Lower lobe of right lung (tissue), 2 donors: ENCODE results near the gene HMGB4. TPM values are rescaled to one million over a fixed set of nuclear protein-coding genes. Genes with fewer than 3 reads are reported as not detected.

Source experiments
- ATAC-seq, 2 donors: fragments of 200-7000 bp; cut with Tn5 transposase; one replicate each; pipeline ENCODE4 v1.9.1; 2020 to 2022; ENCODE audit warnings: mild to moderate bottlenecking in 2 of 2, moderate library complexity in 2 of 2
- DNase-seq: peaks from one replicate; pipeline ENCODE4 v3.0.0-alpha.2; 2020
- H3K27ac ChIP-seq: fragments of 200-600 bp; one replicate; pipeline ENCODE4 v1.8.0; 2022
- H3K27me3 ChIP-seq: fragments of 200-600 bp; one replicate; pipeline ENCODE4 v1.8.0; 2022; ENCODE audit warnings: low read depth
- H3K36me3 ChIP-seq: fragments of 200-600 bp; one replicate; pipeline ENCODE4 v1.8.0; 2022; ENCODE audit warnings: mild to moderate bottlenecking
- H3K4me1 ChIP-seq: fragments of 200-600 bp; one replicate; pipeline ENCODE4 v1.8.0; 2022
- H3K4me3 ChIP-seq: fragments of 200-600 bp; one replicate; pipeline ENCODE4 v1.8.0; 2022; ENCODE audit warnings: mild to moderate bottlenecking
- H3K9me3 ChIP-seq: fragments of 200-600 bp; one replicate; pipeline ENCODE4 v1.8.0; 2022
- CTCF ChIP-seq: fragments of 200-600 bp; IDR thresholded peaks from one replicate; pipeline ENCODE4 v1.8.0; 2022; ENCODE audit warnings: antibody characterized with exemption, mild to moderate bottlenecking
- intact Hi-C: fragments of 100-400 bp; cut with DNase I; formaldehyde crosslinking; loops from one replicate; pipeline ENCODE4 v1.11.0; 2022
- total RNA-seq: library from RNA; stranded (reverse); fragmentation: NEBNext Ultra II Directional; extraction: Animal tissue kit (Norgen Biotek cat#: 25700); gene quantifications from one replicate; pipeline ENCODE4 v1.2.1, GENCODE V29; 2021
- donor health status: DM: no; HTN: yes; CAD: no; lungs with severe emphysema.

The HMGB4 gene
- total RNA-seq, 1 donor from 2014 or later = not detected

GRCh38 chr1:33895396-33895795 lies 31.5 kb downstream of the HMGB4 start:
- no peak for DNase-seq
- Histone ChIP-seq H3K27ac (no peak overlapping the region), H3K4me1 (no peaks in the 10 kb centered on the region), H3K4me3 (no peak overlapping the region), H3K9me3 (no peaks in the 10 kb centered on the region), H3K27me3 (no peaks in the 10 kb centered on the region), H3K36me3 (no peaks in the 10 kb centered on the region)
- ATAC-seq = no peak
- TF ChIP-seq CTCF = no peak
- intact Hi-C loops = no loop called here

GRCh38 chr1:33895976-33896375 lies 32.1 kb downstream of the HMGB4 start:
- no peaks in the 10 kb centered on the region for H3K36me3 ChIP-seq
- H3K4me1 ChIP-seq = no peaks in the 10 kb centered on the region
- no peak overlapping the region for H3K27ac ChIP-seq
- TF ChIP-seq CTCF = no peak
- no peak for DNase-seq
- no peak overlapping the region for H3K4me3 ChIP-seq
- no peaks in the 10 kb centered on the region for H3K27me3 ChIP-seq
- no peaks in the 10 kb centered on the region for H3K9me3 ChIP-seq
- intact Hi-C loops = no loop called here
- no peak for ATAC-seq

- no peak for ATAC-seq
- Histone ChIP-seq H3K36me3 (no peaks in the 10 kb centered on the region), H3K4me1 (no peaks in the 10 kb centered on the region), H3K27me3 (no peaks in the 10 kb centered on the region), H3K9me3 (no peaks in the 10 kb centered on the region), H3K27ac (no peak overlapping the region), H3K4me3 (no peak overlapping the region)
- intact Hi-C loops = no loop called here
- DNase-seq = no peak
- no peak for TF ChIP-seq CTCF
Observed at GRCh38 chr1:33897092-33897725, 33.3 kb downstream of the HMGB4 start.

- ATAC-seq = no peak
- Histone ChIP-seq H3K4me1 (no peaks in the 10 kb centered on the region), H3K9me3 (no peaks in the 10 kb centered on the region), H3K36me3 (no peaks in the 10 kb centered on the region), H3K27me3 (no peaks in the 10 kb centered on the region), H3K4me3 (no peak overlapping the region), H3K27ac (no peak overlapping the region)
- DNase-seq = no peak
- TF ChIP-seq CTCF = no peak
- intact Hi-C loops = no loop called here
Observed at GRCh38 chr1:33898406-33898805, 34.5 kb downstream of the HMGB4 start.

GRCh38 chr1:33898881-33899280 lies 35.0 kb downstream of the HMGB4 start:
- DNase-seq = no peak
- Histone ChIP-seq H3K4me1 (no peaks in the 10 kb centered on the region), H3K27ac (no peak overlapping the region), H3K27me3 (no peaks in the 10 kb centered on the region), H3K36me3 (no peaks in the 10 kb centered on the region), H3K4me3 (no peak overlapping the region), H3K9me3 (no peaks in the 10 kb centered on the region)
- intact Hi-C loops = no loop called here
- no peak for ATAC-seq
- TF ChIP-seq CTCF = no peak
